ENCODE results near the gene FAM162B.

GRCh38 chr6:116767715-116768114 is 2.2 kb upstream of the FAM162B start:
- TF ChIP-seq POLR2A (IDR thresholded peaks at IDR 0.05; ENCODE audit: low read length) (no peak), GATA1 (IDR thresholded peaks at IDR 0.05; ENCODE audit: low read depth, low read length) (no peak)

All from erythroblast (primary cell).